ENCODE results near the gene SEC11C. TPM values are rescaled to one million over a fixed set of nuclear protein-coding genes. Genes with fewer than 3 reads are reported as not detected.
"Not testable (repeated sequence)": the region's sequence is repeated elsewhere in the genome, so short reads cannot be mapped to it uniquely, and the experiment has no call there.

The SEC11C gene
- total and polyA plus RNA-seq, 12 donors: 13.1 to 63.0 (median 21.0) TPM

DNA sequence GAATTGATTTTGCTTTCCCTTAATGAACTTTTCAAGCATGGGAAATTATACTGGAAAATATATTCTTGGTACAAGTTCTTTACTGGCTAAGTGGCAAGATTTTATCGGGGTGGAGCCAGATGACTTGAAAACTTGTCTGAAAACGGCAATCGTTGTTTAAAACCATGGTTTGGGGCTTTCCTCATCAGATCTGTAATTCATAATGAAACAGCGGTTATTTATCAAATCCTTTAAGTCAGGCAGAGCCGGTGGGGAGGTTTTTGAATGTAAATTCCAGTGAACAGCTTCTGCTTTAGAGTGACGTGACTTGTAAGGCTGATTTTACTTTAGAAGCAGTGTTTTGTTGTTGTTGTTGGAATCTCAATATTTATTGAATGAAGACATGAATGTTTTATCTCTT, 2.6 kb downstream of the SEC11C start:
- WGBS, 2 donors: 87 to 89% methylated on average over 6 of the region's 6 CpGs
- TF ChIP-seq, protein P1, sequence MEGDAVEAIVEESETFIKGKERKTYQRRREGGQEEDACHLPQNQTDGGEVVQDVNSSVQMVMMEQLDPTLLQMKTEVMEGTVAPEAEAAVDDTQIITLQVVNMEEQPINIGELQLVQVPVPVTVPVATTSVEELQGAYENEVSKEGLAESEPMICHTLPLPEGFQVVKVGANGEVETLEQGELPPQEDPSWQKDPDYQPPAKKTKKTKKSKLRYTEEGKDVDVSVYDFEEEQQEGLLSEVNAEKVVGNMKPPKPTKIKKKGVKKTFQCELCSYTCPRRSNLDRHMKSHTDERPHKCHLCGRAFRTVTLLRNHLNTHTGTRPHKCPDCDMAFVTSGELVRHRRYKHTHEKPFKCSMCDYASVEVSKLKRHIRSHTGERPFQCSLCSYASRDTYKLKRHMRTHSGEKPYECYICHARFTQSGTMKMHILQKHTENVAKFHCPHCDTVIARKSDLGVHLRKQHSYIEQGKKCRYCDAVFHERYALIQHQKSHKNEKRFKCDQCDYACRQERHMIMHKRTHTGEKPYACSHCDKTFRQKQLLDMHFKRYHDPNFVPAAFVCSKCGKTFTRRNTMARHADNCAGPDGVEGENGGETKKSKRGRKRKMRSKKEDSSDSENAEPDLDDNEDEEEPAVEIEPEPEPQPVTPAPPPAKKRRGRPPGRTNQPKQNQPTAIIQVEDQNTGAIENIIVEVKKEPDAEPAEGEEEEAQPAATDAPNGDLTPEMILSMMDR (IDR thresholded peaks at IDR 0.05): no peak
- no peaks in the 10 kb centered on the region for H3K36me3 ChIP-seq
- DNase-seq (no peak), ATAC-seq (no peak)
- H3K4me1 ChIP-seq: peaks cover 0 to 29% (median 17%) of the 10 kb centered on the region in 9 donors
- H3K9me3 ChIP-seq: no peaks in the 10 kb centered on the region
- no peak overlapping the region for H3K27ac ChIP-seq
- no peak overlapping the region for H3K4me3 ChIP-seq
- no peaks in the 10 kb centered on the region for H3K27me3 ChIP-seq
- intact Hi-C loops (cut with DNase I): no loop called here

DNA sequence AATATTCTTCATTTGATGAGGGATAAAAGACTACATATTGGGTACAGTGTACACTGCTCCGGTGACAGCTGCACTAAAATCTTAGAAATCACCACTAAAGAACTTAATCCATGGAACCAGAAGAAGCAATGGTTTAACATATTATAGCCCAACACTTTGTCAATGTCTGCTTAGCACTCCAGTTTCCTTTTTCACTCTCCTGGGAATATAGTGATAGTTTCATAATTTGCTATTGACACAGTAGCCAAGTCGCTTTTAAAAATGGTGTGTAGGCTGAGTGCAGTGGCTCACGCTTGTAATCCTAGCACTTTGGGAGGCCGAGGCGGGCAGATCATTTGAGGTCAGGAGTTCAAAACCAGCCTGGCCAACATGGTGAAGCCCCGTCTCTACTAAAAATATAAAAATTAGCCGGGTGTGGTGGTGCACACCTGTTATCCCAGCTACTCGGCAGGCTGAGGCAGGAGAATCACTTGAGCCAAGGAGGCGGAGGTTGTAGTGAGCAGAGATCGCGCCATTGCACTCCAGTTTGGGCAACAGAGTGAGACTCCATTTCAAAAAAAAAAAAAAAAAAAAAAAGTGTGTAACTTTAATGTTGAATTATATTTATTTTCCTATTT, 3.2 kb downstream of the SEC11C start:
- H3K36me3 ChIP-seq; H3K27me3 ChIP-seq; intact Hi-C loops (cut with DNase I); ATAC-seq; DNase-seq; H3K9me3 ChIP-seq; H3K27ac ChIP-seq; H3K4me3 ChIP-seq: not testable (repeated sequence)
- WGBS, 2 donors: 92 to 93% methylated on average over 11 of the region's 11 CpGs
- H3K4me1 ChIP-seq: peaks cover 0 to 33% (median 17%) of the 10 kb centered on the region in 9 donors

DNA sequence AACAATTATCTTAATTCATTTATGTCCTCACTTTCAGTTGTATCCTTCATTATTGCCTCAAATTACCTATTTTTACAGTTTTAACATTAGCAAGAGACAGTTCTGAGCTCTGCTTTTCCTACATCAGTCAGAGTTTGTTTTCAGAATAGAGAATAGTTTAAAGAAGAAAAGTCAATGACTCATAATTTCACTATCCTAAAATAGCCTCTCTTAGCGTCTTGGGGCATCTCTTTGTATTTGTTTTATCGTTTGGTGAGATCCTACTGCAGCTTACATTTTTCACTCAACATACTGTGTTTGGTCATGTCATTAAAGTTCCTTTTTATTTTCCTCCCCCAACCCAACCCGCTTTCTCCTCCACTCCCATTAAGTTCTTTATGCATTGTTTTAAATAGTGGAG, 3.8 kb downstream of the SEC11C start:
- ATAC-seq: no peak
- intact Hi-C loops (cut with DNase I): no loop called here
- no peak overlapping the region for H3K27ac ChIP-seq
- no peaks in the 10 kb centered on the region for H3K9me3 ChIP-seq
- H3K36me3 ChIP-seq: no peaks in the 10 kb centered on the region
- peaks cover 0 to 33% (median 17%) of the 10 kb centered on the region in 9 donors for H3K4me1 ChIP-seq
- no peak overlapping the region for H3K4me3 ChIP-seq
- DNase-seq: no peak
- WGBS, 2 donors: 64 to 70% methylated on average over 3 of the region's 3 CpGs
- TF ChIP-seq, protein P1 (IDR thresholded peaks at IDR 0.05): no peak
- no peaks in the 10 kb centered on the region for H3K27me3 ChIP-seq

DNA sequence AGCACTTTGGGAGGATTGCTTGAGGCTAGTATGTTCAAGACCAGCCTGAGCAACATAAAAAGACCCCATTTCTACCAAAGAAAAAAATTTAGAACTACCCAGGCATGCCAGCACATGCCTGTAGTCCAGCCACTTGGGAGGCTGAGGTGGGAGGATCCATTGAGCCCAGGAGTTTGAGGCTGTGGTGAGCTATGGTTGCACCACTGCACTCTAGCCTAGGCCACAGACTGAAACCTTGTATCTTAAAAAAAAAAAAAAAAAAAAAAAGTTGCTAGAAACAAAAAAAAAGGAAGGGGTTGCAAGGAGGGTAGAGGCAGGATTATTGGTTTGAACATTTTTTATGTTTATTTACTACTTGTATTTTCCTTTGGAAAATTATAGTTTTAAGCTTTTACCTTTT, 4.8 kb downstream of the SEC11C start:
- peaks cover 0 to 29% (median 17%) of the 10 kb centered on the region in 9 donors for H3K4me1 ChIP-seq
- no peaks in the 10 kb centered on the region for H3K27me3 ChIP-seq
- DNase-seq: no peak
- no peaks in the 10 kb centered on the region for H3K9me3 ChIP-seq
- intact Hi-C loops (cut with DNase I): no loop called here
- no peak for ATAC-seq
- H3K27ac ChIP-seq: no peak overlapping the region
- TF ChIP-seq, protein P1 (IDR thresholded peaks at IDR 0.05): no peak
- H3K4me3 ChIP-seq: no peak overlapping the region
- peaks cover 0 to 3% (median 0%) of the 10 kb centered on the region in 9 donors for H3K36me3 ChIP-seq

DNA sequence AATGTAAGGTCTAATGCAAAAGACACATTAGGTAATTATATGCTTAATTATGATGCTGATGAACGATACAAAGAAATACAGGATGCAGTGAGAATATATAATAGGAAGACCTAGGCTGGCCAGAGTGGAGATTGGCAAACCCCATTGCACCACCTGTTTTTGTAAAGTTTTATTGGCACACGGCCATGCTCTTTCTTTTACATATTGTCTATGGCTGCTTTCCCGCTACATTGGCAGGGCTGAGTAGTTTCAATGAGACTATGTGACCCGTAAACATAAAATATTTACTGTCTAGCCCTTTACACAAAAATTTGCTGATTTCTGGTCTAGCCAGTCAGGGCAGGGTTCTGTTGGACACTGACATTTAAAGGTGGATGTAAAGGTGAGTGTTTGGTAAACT, 5.4 kb downstream of the SEC11C start:
- TF ChIP-seq, protein P1 (IDR thresholded peaks at IDR 0.05): no peak
- H3K36me3 ChIP-seq: peaks cover 0 to 9% (median 0%) of the 10 kb centered on the region in 9 donors
- no peaks in the 10 kb centered on the region for H3K9me3 ChIP-seq
- H3K4me1 ChIP-seq: peaks cover 0 to 29% (median 16%) of the 10 kb centered on the region in 9 donors
- no peak overlapping the region for H3K27ac ChIP-seq
- intact Hi-C loops (cut with DNase I): no loop called here
- no peak overlapping the region for H3K4me3 ChIP-seq
- DNase-seq (no peak), ATAC-seq (no peak)
- 69 to 76% methylated on average over 4 of the region's 4 CpGs for WGBS, 2 donors
- no peaks in the 10 kb centered on the region for H3K27me3 ChIP-seq
